ENCODE results near the gene FN1. TPM values are rescaled to one million over a fixed set of nuclear protein-coding genes. Genes with fewer than 3 reads are reported as not detected.
A peak's percentile ranks its signal among the peaks of the same experiment; 100 is the strongest.

FN1 gene
- total RNA-seq, 1 donor from 2014 or later: 30,644 TPM

GRCh38 chr2:215319500-215319899 lies 116.4 kb downstream of the FN1 start:
- H3K36me3 Mint-ChIP-seq (ENCODE audit: low read depth): peaks cover 20% of the 10 kb centered on the region
- no peak for DNase-seq (ENCODE audit: low spot score)
- TF ChIP-seq CTCF (IDR thresholded peaks at IDR 0.05): no peak
- H3K9me3 Mint-ChIP-seq (ENCODE audit: low read depth): no peaks in the 10 kb centered on the region
- H3K27me3 Mint-ChIP-seq (ENCODE audit: low read depth): no peaks in the 10 kb centered on the region
- H3K4me3 Mint-ChIP-seq (ENCODE audit: unreplicated experiment): no peak overlapping the region
- peaks cover 22% of the 10 kb centered on the region for H3K4me1 Mint-ChIP-seq (ENCODE audit: low read depth)
- H3K27ac Mint-ChIP-seq (ENCODE audit: unreplicated experiment): no peak overlapping the region

GRCh38 chr2:215316336-215316735 lies 119.5 kb downstream of the FN1 start:
- H3K9me3 Mint-ChIP-seq (ENCODE audit: low read depth): no peaks in the 10 kb centered on the region
- peaks cover 18% of the 10 kb centered on the region for H3K36me3 Mint-ChIP-seq (ENCODE audit: low read depth)
- no peaks in the 10 kb centered on the region for H3K27me3 Mint-ChIP-seq (ENCODE audit: low read depth)
- H3K4me3 Mint-ChIP-seq (ENCODE audit: unreplicated experiment): no peak overlapping the region
- DNase-seq (ENCODE audit: low spot score): no peak
- peaks cover 33% of the 10 kb centered on the region for H3K4me1 Mint-ChIP-seq (ENCODE audit: low read depth)
- no peak overlapping the region for H3K27ac Mint-ChIP-seq (ENCODE audit: unreplicated experiment)
- TF ChIP-seq CTCF (IDR thresholded peaks at IDR 0.05): no peak

- Mint-ChIP-seq H3K27ac (ENCODE audit: unreplicated experiment) (no peak overlapping the region), H3K27me3 (ENCODE audit: low read depth) (no peaks in the 10 kb centered on the region), H3K36me3 (ENCODE audit: low read depth) (peaks cover 11% of the 10 kb centered on the region), H3K9me3 (ENCODE audit: low read depth) (no peaks in the 10 kb centered on the region), H3K4me3 (ENCODE audit: unreplicated experiment) (no peak overlapping the region), H3K4me1 (ENCODE audit: low read depth) (peaks cover 33% of the 10 kb centered on the region)
- no peak for TF ChIP-seq CTCF (IDR thresholded peaks at IDR 0.05)
- no peak for DNase-seq (ENCODE audit: low spot score)
Observed at GRCh38 chr2:215315301-215315700, 120.6 kb downstream of the FN1 start.

GRCh38 chr2:215314896-215315295 lies 121.0 kb downstream of the FN1 start:
- peaks cover 30% of the 10 kb centered on the region for H3K4me1 Mint-ChIP-seq (ENCODE audit: low read depth)
- no peak for DNase-seq (ENCODE audit: low spot score)
- H3K27ac Mint-ChIP-seq (ENCODE audit: unreplicated experiment): no peak overlapping the region
- no peak overlapping the region for H3K4me3 Mint-ChIP-seq (ENCODE audit: unreplicated experiment)
- no peak for TF ChIP-seq CTCF (IDR thresholded peaks at IDR 0.05)
- no peaks in the 10 kb centered on the region for H3K27me3 Mint-ChIP-seq (ENCODE audit: low read depth)
- H3K36me3 Mint-ChIP-seq (ENCODE audit: low read depth): peaks cover 7% of the 10 kb centered on the region
- H3K9me3 Mint-ChIP-seq (ENCODE audit: low read depth): no peaks in the 10 kb centered on the region

- Mint-ChIP-seq H3K9me3 (ENCODE audit: low read depth) (no peaks in the 10 kb centered on the region), H3K4me1 (ENCODE audit: low read depth) (peaks cover 30% of the 10 kb centered on the region), H3K4me3 (ENCODE audit: unreplicated experiment) (peak overlapping the region; percentile 82), H3K27ac (ENCODE audit: unreplicated experiment) (no peak overlapping the region), H3K27me3 (ENCODE audit: low read depth) (no peaks in the 10 kb centered on the region), H3K36me3 (ENCODE audit: low read depth) (peaks cover 3% of the 10 kb centered on the region)
- TF ChIP-seq CTCF (IDR thresholded peaks at IDR 0.05): no peak
- no peak for DNase-seq (ENCODE audit: low spot score)
Observed at GRCh38 chr2:215313255-215313613, 122.6 kb downstream of the FN1 start.

Data from chondrocyte (in vitro differentiated cells).